Endothelial cell of umbilical vein (primary cell): ENCODE measurements around the gene GRIK3. TPM values are rescaled to one million over a fixed set of nuclear protein-coding genes. Genes with fewer than 3 reads are reported as not detected.

ENCODE experiments used
- BruUV-seq: library from RNA; stranded (reverse); fragments of 400-500 nt; replicated peaks from 2 replicates; lab custom pipeline; 2021; lab: Mats Ljungman, UMichigan
- CTCF ChIA-PET: fragments of 300-600, 350-600 bp; sonication (Branson Sonifier 250); formaldehyde crosslinking; loops from one replicate; lab custom pipeline; 2021; ENCODE audit warnings: antibody characterized with exemption, inconsistent platforms; lab: Charles Lee
- POLR2A ChIA-PET: fragments of 300-600, 350-600 bp; sonication (Branson Sonifier 250); formaldehyde crosslinking; loops from one replicate; lab custom pipeline; 2021; ENCODE audit warnings: antibody characterized with exemption, inconsistent platforms; lab: Charles Lee
- DNase-seq: peaks from one replicate; pipeline ENCODE4 v3.0.0-alpha.2; 2011; ENCODE audit warnings: low read depth, low spot score
- FAIRE-seq: peaks from 2 replicates; lab custom pipeline; 2011; peaks lifted over from hg19 to GRCh38; lab: Jason Lieb, UNC
- H2AFZ ChIP-seq: 2 replicates; pipeline ENCODE4 v1.6.0; 2012; ENCODE audit warnings: low read depth, low read length, control low read depth, inconsistent platforms
- H3K27ac ChIP-seq: 2 replicates; pipeline ENCODE4 v1.5.1; 2011; ENCODE audit warnings: low read depth, mild to moderate bottlenecking, control low read depth, low read length, moderate library complexity; ENCODE audit not compliant: insufficient read depth
- H3K27me3 ChIP-seq, 2 experiments: 2 replicates each; pipeline versions ENCODE4 v1.6.0 to v1.6.1; 2011; ENCODE audit warnings: low read length in 2 of 2, mixed read lengths in 1 of 2; ENCODE audit not compliant: control insufficient read depth in 2 of 2, insufficient read depth in 2 of 2
- H3K36me3 ChIP-seq, 2 experiments: 2 replicates in 1 of 2; 3 replicates in 1 of 2; pipeline ENCODE4 v1.5.1; 2011; ENCODE audit warnings: low read length in 2 of 2, mild to moderate bottlenecking in 1 of 2, moderate library complexity in 1 of 2; ENCODE audit not compliant: control insufficient read depth in 2 of 2, insufficient read depth in 2 of 2; ENCODE audit errors: extremely low read depth in 1 of 2
- H3K4me1 ChIP-seq: 3 replicates; pipeline ENCODE4 v1.5.1; 2011; ENCODE audit warnings: mild to moderate bottlenecking, low read length; ENCODE audit not compliant: control insufficient read depth, insufficient read depth; ENCODE audit errors: extremely low read depth
- H3K4me2 ChIP-seq: 2 replicates; pipeline ENCODE4 v1.6.1; 2011; ENCODE audit warnings: low read length, control low read depth, mixed read lengths; ENCODE audit not compliant: insufficient read depth
- H3K4me3 ChIP-seq, 3 experiments: fragments of 200-600 bp in 1 of 3; sonication (generic), shearing (Covaris generic) in 1 of 3; replicated peaks in 1 of 3; 2 replicates each; pipeline ENCODE4 v1.5.1; 2011 to 2016; ENCODE audit warnings: control low read depth in 3 of 3, low read length in 3 of 3, mild to moderate bottlenecking in 2 of 3, inconsistent platforms in 1 of 3, low read depth in 1 of 3, moderate library complexity in 1 of 3; ENCODE audit not compliant: insufficient read depth in 1 of 3
- H3K79me2 ChIP-seq: 2 replicates; pipeline ENCODE4 v1.6.0; 2012; ENCODE audit warnings: low read length, inconsistent platforms; ENCODE audit not compliant: control insufficient read depth, insufficient read depth
- H3K9ac ChIP-seq: replicated peaks from 2 replicates; pipeline ENCODE3; 2011; ENCODE audit warnings: low read length, control low read depth; ENCODE audit not compliant: insufficient read depth; ENCODE audit errors: extremely low read depth
- H3K9me1 ChIP-seq: replicated peaks from 3 replicates; pipeline ENCODE4 v1.6.0; 2011; ENCODE audit warnings: mild to moderate bottlenecking, low read length; ENCODE audit not compliant: control insufficient read depth, insufficient read depth; ENCODE audit errors: extremely low read depth
- H3K9me3 ChIP-seq: replicated peaks from 2 replicates; pipeline ENCODE4 v1.5.1; 2012; ENCODE audit warnings: low read length, inconsistent platforms; ENCODE audit not compliant: control insufficient read depth, insufficient read depth
- H4K20me1 ChIP-seq: replicated peaks from 2 replicates; pipeline ENCODE3; 2011; ENCODE audit warnings: mild to moderate bottlenecking, low read length; ENCODE audit not compliant: control insufficient read depth, insufficient read depth; ENCODE audit errors: extremely low read depth
- CTCF ChIP-seq, 2 donors: IDR thresholded peaks; 1 replicate in 1 of 2; 2 replicates in 1 of 2; pipeline ENCODE4 v1.5.1; 2011; ENCODE audit warnings: low read length in 2 of 2, mild to moderate bottlenecking in 2 of 2, moderate library complexity in 2 of 2, control low read depth in 1 of 2, inconsistent platforms in 1 of 2, low read depth in 1 of 2; ENCODE audit not compliant: insufficient read depth in 1 of 2; ENCODE audit errors: extremely low read depth in 1 of 2
- EZH2 ChIP-seq: IDR thresholded peaks from 2 replicates; pipeline ENCODE4 v1.6.1; 2012; ENCODE audit warnings: borderline replicate concordance, low read depth, mild to moderate bottlenecking, moderate library complexity, low read length, inconsistent platforms; ENCODE audit not compliant: severe bottlenecking
- FOS ChIP-seq: IDR thresholded peaks from 2 replicates; pipeline ENCODE4 v1.6.1; 2011; ENCODE audit warnings: mild to moderate bottlenecking, low read length, moderate library complexity, borderline replicate concordance; ENCODE audit not compliant: insufficient read depth
- GATA2 ChIP-seq: IDR thresholded peaks from 2 replicates; pipeline ENCODE4 v1.7.0; 2011; ENCODE audit warnings: low read depth, mild to moderate bottlenecking, moderate library complexity, mixed read lengths, low read length; ENCODE audit not compliant: insufficient read length, insufficient read depth
- JUN ChIP-seq: IDR thresholded peaks from 2 replicates; pipeline ENCODE4 v1.6.1; 2011; ENCODE audit warnings: borderline replicate concordance, low read depth; ENCODE audit not compliant: insufficient read length, insufficient read depth
- MAX ChIP-seq: IDR thresholded peaks from 2 replicates; pipeline ENCODE4 v1.6.1; 2011; ENCODE audit not compliant: insufficient read depth, insufficient read length
- MYC ChIP-seq: IDR thresholded peaks from one replicate; pipeline ENCODE4 v1.6.1; 2011; ENCODE audit warnings: mild to moderate bottlenecking, low read depth, low read length
- POLR2A ChIP-seq: IDR thresholded peaks from 2 replicates; pipeline ENCODE4 v1.6.1; 2012; ENCODE audit warnings: low read depth, mild to moderate bottlenecking, control low read depth, low read length
- POLR2AphosphoS5 ChIP-seq: IDR thresholded peaks from 2 replicates; pipeline ENCODE4 v1.6.1; 2012; ENCODE audit warnings: low read depth, mild to moderate bottlenecking, control low read depth, low read length, moderate library complexity; ENCODE audit not compliant: insufficient read depth
- dilution Hi-C: fragments of 300-500 bp; cut with MboI; formaldehyde crosslinking; loops from one replicate; pipeline ENCODE4 v1.15.0; 2019; ENCODE audit warnings: low sequenced_read_pairs; ENCODE audit not compliant: extremely low pct_ligation_motif_present
- intact Hi-C: fragments of 100-400 bp; cut with micrococcal nuclease; formaldehyde crosslinking; loops from one replicate; pipeline ENCODE4 v1.10.0; 2022
- polyA plus RNA-seq, 4 experiments: library from polyadenylated mRNA; depleted of rRNA in 3 of 4; stranded (reverse) in 3 of 4; unstranded in 1 of 4; fragments of >200 nt; gene quantifications; 2 replicates each; pipeline versions ENCODE4 v1.2.1 to v1.2.3, GENCODE V29; 2011 to 2012; ENCODE audit warnings: missing spikeins in 1 of 4
- total RNA-seq: library from RNA; stranded (reverse); gene quantifications from 2 replicates; pipeline ENCODE4 v1.2.3, GENCODE V29; 2021

The GRIK3 gene
- total and polyA plus RNA-seq, 2 donors (not counting 3 experiments of a cell fraction or from before 2014, with no cell fraction given) = not detected

DNA sequence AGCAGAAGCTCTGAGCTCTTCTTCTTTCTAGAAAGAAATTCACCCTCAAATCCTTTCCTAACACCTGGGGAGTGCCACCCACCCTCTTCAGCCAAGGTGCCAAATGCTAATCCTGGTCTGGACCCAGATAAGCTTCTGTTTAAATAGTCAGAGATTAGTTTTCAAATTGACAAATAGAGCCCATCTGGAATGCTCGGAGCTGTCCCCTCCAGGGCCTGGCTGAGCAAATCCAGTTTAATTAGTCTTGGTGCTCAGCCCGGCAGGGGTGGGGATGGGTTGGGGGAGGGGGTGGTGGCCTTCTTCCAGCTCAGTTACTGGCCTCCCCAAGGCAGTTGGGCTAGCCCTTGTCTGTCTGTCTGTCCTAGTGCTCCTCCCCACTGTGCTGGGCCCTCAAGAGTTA lies 269.5 kb downstream of the GRIK3 start:
- BruUV-seq = no TSS peak
- POLR2A ChIA-PET = no interaction called here
- TF ChIP-seq POLR2AphosphoS5 (no peak), POLR2A (no peak), JUN (no peak), EZH2 (no peak), MAX (no peak), FOS (no peak), MYC (no peak), GATA2 (no peak), CTCF (IDR thresholded peaks at IDR 0.05; ENCODE audit: extremely low read depth in 1 of 2, insufficient read depth in 1 of 2, low read depth in 1 of 2, low read length in 2 of 2) (no peak)
- no peaks in the 10 kb centered on the region for H3K27me3 ChIP-seq
- H3K4me2 ChIP-seq = no peak overlapping the region
- FAIRE-seq (no peak), DNase-seq (no peak)
- H4K20me1 ChIP-seq = no peaks in the 10 kb centered on the region
- H3K4me3 ChIP-seq = no peak overlapping the region
- H3K27ac ChIP-seq = no peak overlapping the region
- CTCF ChIA-PET = interaction anchor here (0.8 to 0.9 kb wide), 2 partner anchors 13 to 25 kb away, joined by 3 read pairs; no protein-coding TSS in a partner anchor
- no peaks in the 10 kb centered on the region for H3K79me2 ChIP-seq
- H2AFZ ChIP-seq = no peak overlapping the region
- intact Hi-C loops = no loop called here
- peaks cover 13% of the 10 kb centered on the region for H3K4me1 ChIP-seq
- H3K9me1 ChIP-seq = no peaks in the 10 kb centered on the region
- H3K9ac ChIP-seq = no peak overlapping the region
- H3K9me3 ChIP-seq = no peaks in the 10 kb centered on the region
- dilution Hi-C loops = no loop called here
- H3K36me3 ChIP-seq = no peaks in the 10 kb centered on the region
